ENCODE measurements around the gene GPR173.

DNA sequence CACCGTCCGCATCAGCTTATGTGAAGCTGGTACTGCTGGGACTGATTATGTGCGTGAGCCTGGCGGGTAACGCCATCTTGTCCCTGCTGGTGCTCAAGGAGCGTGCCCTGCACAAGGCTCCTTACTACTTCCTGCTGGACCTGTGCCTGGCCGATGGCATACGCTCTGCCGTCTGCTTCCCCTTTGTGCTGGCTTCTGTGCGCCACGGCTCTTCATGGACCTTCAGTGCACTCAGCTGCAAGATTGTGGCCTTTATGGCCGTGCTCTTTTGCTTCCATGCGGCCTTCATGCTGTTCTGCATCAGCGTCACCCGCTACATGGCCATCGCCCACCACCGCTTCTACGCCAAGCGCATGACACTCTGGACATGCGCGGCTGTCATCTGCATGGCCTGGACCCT, 28.1 kb downstream of the GPR173 start:
- TF ChIP-seq, protein P1, sequence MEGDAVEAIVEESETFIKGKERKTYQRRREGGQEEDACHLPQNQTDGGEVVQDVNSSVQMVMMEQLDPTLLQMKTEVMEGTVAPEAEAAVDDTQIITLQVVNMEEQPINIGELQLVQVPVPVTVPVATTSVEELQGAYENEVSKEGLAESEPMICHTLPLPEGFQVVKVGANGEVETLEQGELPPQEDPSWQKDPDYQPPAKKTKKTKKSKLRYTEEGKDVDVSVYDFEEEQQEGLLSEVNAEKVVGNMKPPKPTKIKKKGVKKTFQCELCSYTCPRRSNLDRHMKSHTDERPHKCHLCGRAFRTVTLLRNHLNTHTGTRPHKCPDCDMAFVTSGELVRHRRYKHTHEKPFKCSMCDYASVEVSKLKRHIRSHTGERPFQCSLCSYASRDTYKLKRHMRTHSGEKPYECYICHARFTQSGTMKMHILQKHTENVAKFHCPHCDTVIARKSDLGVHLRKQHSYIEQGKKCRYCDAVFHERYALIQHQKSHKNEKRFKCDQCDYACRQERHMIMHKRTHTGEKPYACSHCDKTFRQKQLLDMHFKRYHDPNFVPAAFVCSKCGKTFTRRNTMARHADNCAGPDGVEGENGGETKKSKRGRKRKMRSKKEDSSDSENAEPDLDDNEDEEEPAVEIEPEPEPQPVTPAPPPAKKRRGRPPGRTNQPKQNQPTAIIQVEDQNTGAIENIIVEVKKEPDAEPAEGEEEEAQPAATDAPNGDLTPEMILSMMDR (IDR thresholded peaks at IDR 0.05), result no peak
- TF ChIP-seq POLR2A (IDR thresholded peaks at IDR 0.05), result no peak
